B cell (primary cell): Measurements from ENCODE around the gene POU4F2. TPM values are rescaled to one million over a fixed set of nuclear protein-coding genes. Genes with fewer than 3 reads are reported as not detected.

Experiments
- ATAC-seq: fragments of 200-7000 bp; cut with Tn5 transposase; one replicate; pipeline ENCODE4 v1.10.0; 2021; ENCODE audit warnings: low read depth, mild to moderate bottlenecking, moderate number of reproducible peaks, moderate library complexity
- CTCF ChIA-PET: fragments of 350-600 bp; sonication (Branson Sonifier 250); formaldehyde crosslinking; loops from one replicate; lab custom pipeline; 2021; ENCODE audit warnings: antibody characterized with exemption, inconsistent platforms; lab: Charles Lee
- POLR2A ChIA-PET: fragments of 350-600 bp; sonication (Branson Sonifier 250); formaldehyde crosslinking; loops from one replicate; lab custom pipeline; 2021; ENCODE audit warnings: antibody characterized with exemption; lab: Charles Lee
- DNase-seq: peaks from one replicate; pipeline ENCODE4 v3.0.0; 2013
- H2AFZ ChIP-seq: 2 replicates; pipeline ENCODE4 v1.6.1; 2012; ENCODE audit warnings: mild to moderate bottlenecking, low read depth, low read length; ENCODE audit not compliant: insufficient read depth, poor library complexity, severe bottlenecking
- H3K27ac ChIP-seq, 2 donors: 1 replicate in 1 of 2; 2 replicates in 1 of 2; pipeline ENCODE4 v1.5.1; 2012 to 2013; ENCODE audit warnings: low read length in 2 of 2, mild to moderate bottlenecking in 2 of 2, moderate library complexity in 1 of 2
- H3K27me3 ChIP-seq, 4 experiments: fragments of 200-600 bp in 1 of 4; sonication (generic) in 1 of 4; replicated peaks in 1 of 4; 1 replicate in 2 of 4; 2 replicates in 2 of 4; pipeline versions ENCODE4 v1.6.1 to v1.7.0; 2013 to 2016; ENCODE audit warnings: low read length in 3 of 4, mild to moderate bottlenecking in 2 of 4, mixed read lengths in 1 of 4, moderate library complexity in 1 of 4; ENCODE audit not compliant: insufficient read depth in 4 of 4, control insufficient read depth in 3 of 4; ENCODE audit errors: control extremely low read depth in 1 of 4
- H3K36me3 ChIP-seq, 2 experiments: replicated peaks in 1 of 2; 1 replicate in 1 of 2; 2 replicates in 1 of 2; pipeline versions ENCODE4 v1.6.1 to v1.7.1; 2013; ENCODE audit warnings: low read length in 1 of 2; ENCODE audit not compliant: insufficient read depth in 2 of 2, control insufficient read depth in 1 of 2; ENCODE audit errors: control extremely low read depth in 1 of 2, extremely low read depth in 1 of 2
- H3K4me1 ChIP-seq, 2 donors: fragments of 200-600 bp in 1 of 2; sonication (generic) in 1 of 2; 1 replicate in 1 of 2; 2 replicates in 1 of 2; pipeline versions ENCODE4 v1.5.1 to v1.6.1; 2013 to 2017; ENCODE audit warnings: low read length in 2 of 2; ENCODE audit not compliant: control insufficient read depth in 2 of 2, insufficient read depth in 2 of 2
- H3K4me2 ChIP-seq: replicated peaks from 2 replicates; pipeline ENCODE3; 2012; ENCODE audit warnings: mild to moderate bottlenecking, low read depth, low read length; ENCODE audit not compliant: poor library complexity, severe bottlenecking
- H3K4me3 ChIP-seq, 5 experiments: fragments of 200-600 bp in 1 of 5; sonication (generic) in 1 of 5; 1 replicate in 3 of 5; 2 replicates in 2 of 5; pipeline versions ENCODE4 v1.5.1 to v1.7.0; 2011 to 2016; ENCODE audit warnings: low read length in 4 of 5, mild to moderate bottlenecking in 4 of 5, low read depth in 2 of 5, control low read depth in 1 of 5, moderate library complexity in 1 of 5; ENCODE audit not compliant: insufficient read depth in 1 of 5; ENCODE audit errors: control extremely low read depth in 1 of 5, extremely low read depth in 1 of 5
- H3K79me2 ChIP-seq: fragments of 200-600 bp; sonication (generic); one replicate; pipeline ENCODE4 v1.6.0; 2016; ENCODE audit warnings: low read length; ENCODE audit not compliant: control insufficient read depth, insufficient read depth
- H3K9ac ChIP-seq: fragments of 200-600 bp; sonication (generic); 2 replicates; pipeline ENCODE4 v1.6.1; 2017; ENCODE audit warnings: mild to moderate bottlenecking, low read length, moderate library complexity
- H3K9me3 ChIP-seq, 3 donors: one replicate each; pipeline versions ENCODE4 v1.6.1 to v1.7.1; 2013; ENCODE audit warnings: low read length in 2 of 3; ENCODE audit not compliant: control insufficient read depth in 2 of 3, insufficient read depth in 1 of 3; ENCODE audit errors: control extremely low read depth in 1 of 3
- H4K20me1 ChIP-seq: 2 replicates; pipeline ENCODE4 v1.6.0; 2012; ENCODE audit warnings: mild to moderate bottlenecking, low read length; ENCODE audit not compliant: insufficient read depth, control insufficient read depth, poor library complexity, severe bottlenecking
- H3K27ac Mint-ChIP-seq: one replicate; pipeline ENCODE4 v1.8.0; 2021; ENCODE audit warnings: mixed read lengths
- H3K27me3 Mint-ChIP-seq: one replicate; pipeline ENCODE4 v1.8.0; 2021; ENCODE audit warnings: mixed read lengths
- H3K4me1 Mint-ChIP-seq: one replicate; pipeline ENCODE4 v1.8.0; 2021; ENCODE audit warnings: mixed read lengths
- H3K4me3 Mint-ChIP-seq: one replicate; pipeline ENCODE4 v1.8.0; 2021; ENCODE audit warnings: mixed read lengths
- H3K9me3 Mint-ChIP-seq: one replicate; pipeline ENCODE4 v1.8.0; 2022; ENCODE audit warnings: mixed read lengths; ENCODE audit not compliant: insufficient read depth
- CTCF ChIP-seq: fragments of 200-600 bp; IDR thresholded peaks from one replicate; pipeline ENCODE4 v1.8.0; 2022; ENCODE audit warnings: antibody characterized with exemption, mild to moderate bottlenecking
- EZH2 ChIP-seq: IDR thresholded peaks from 2 replicates; pipeline ENCODE4 v1.6.1; 2012; ENCODE audit warnings: borderline replicate concordance, low read depth, mild to moderate bottlenecking, moderate library complexity, low read length; ENCODE audit not compliant: insufficient read depth, poor library complexity, severe bottlenecking
- WGBS: methylation state at CpG from one replicate; pipeline ENCODE4 v1.1.5; 2013; ENCODE audit warnings: missing lambda C conversion rate; ENCODE audit not compliant: insufficient coverage; 5-methylcytosine and 5-hydroxymethylcytosine counted together
- intact Hi-C: fragments of 100-400 bp; cut with micrococcal nuclease; formaldehyde crosslinking; loops from one replicate; pipeline ENCODE4 v1.10.0; 2022
- polyA plus RNA-seq: library from polyadenylated mRNA; depleted of rRNA; stranded (reverse); fragments of >200 nt; gene quantifications from 2 replicates; pipeline ENCODE4 v1.2.3, GENCODE V29; 2012
- total RNA-seq, 2 donors: library from RNA; stranded (reverse); fragments of 120-200 nt in 1 of 2; gene quantifications; 1 replicate in 1 of 2; 2 replicates in 1 of 2; pipeline versions ENCODE4 v1.2.3 to v1.2.4, GENCODE V29; 2013 to 2022

The POU4F2 gene
- total and polyA plus RNA-seq, 2 donors (not counting 1 experiment from before 2014, with no cell fraction given) = not detected

DNA sequence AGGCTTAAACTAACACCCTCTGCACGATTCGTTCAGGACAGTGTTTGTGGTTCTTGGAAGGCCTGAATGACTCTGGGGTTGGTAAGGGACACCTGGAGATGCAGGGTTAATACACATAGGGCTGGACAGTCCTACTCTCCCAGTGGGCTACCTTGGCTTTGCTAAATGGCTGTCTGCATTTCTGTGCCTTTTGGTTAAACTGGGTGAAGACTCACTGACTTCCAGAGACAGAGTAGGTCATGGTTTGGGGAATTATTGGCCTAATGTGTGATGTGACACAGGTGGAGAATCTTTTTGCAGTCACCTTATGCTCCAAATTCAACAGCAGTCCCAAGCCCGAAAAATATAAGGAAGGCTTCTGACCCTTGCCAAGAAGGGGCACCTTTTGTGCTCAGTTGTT, 10.5 kb downstream of the POU4F2 start:
- Histone ChIP-seq H3K4me2 (no peak overlapping the region), H3K27me3 (peaks cover 0 to 59% (median 42%) of the 10 kb centered on the region in 4 experiments), H3K36me3 (no peaks in the 10 kb centered on the region), H3K4me1 (no peaks in the 10 kb centered on the region), H3K9ac (no peak overlapping the region), H3K9me3 (peaks cover 0 to 10% (median 3%) of the 10 kb centered on the region in 3 donors), H4K20me1 (no peaks in the 10 kb centered on the region), H3K79me2 (no peaks in the 10 kb centered on the region), H3K27ac (no peak overlapping the region), H2AFZ (no peak overlapping the region), H3K4me3 (no peak overlapping the region)
- no peaks in the 10 kb centered on the region for H3K9me3 Mint-ChIP-seq
- ChIA-PET POLR2A (no interaction called here), CTCF (no interaction called here)
- H3K4me1 Mint-ChIP-seq = peaks cover 1% of the 10 kb centered on the region
- TF ChIP-seq CTCF = no peak
- no peak for TF ChIP-seq EZH2
- DNase-seq (no peak), ATAC-seq (no peak)
- no peak overlapping the region for H3K4me3 Mint-ChIP-seq
- H3K27me3 Mint-ChIP-seq = peaks cover 69% of the 10 kb centered on the region
- intact Hi-C loops = no loop called here
- 10% methylated on average over 2 of the region's 3 CpGs for WGBS
- no peak overlapping the region for H3K27ac Mint-ChIP-seq

- Mint-ChIP-seq H3K9me3 (no peaks in the 10 kb centered on the region), H3K27me3 (peaks cover 69% of the 10 kb centered on the region), H3K4me3 (no peak overlapping the region), H3K4me1 (peaks cover 7% of the 10 kb centered on the region), H3K27ac (no peak overlapping the region)
- H3K9me3 ChIP-seq = peaks cover 0 to 10% (median 0%) of the 10 kb centered on the region in 3 donors
- H3K9ac ChIP-seq = no peak overlapping the region
- no peak for DNase-seq
- ATAC-seq = no peak
- peaks cover 0 to 4% of the 10 kb centered on the region in 2 donors for H3K4me1 ChIP-seq
- intact Hi-C loops = no loop called here
- H4K20me1 ChIP-seq = no peaks in the 10 kb centered on the region
- no peak overlapping the region for H2AFZ ChIP-seq
- no peaks in the 10 kb centered on the region for H3K79me2 ChIP-seq
- H3K27me3 ChIP-seq = peaks cover 0 to 59% (median 42%) of the 10 kb centered on the region in 4 experiments
- POLR2A ChIA-PET = no interaction called here
- no peak overlapping the region for H3K4me3 ChIP-seq
- H3K4me2 ChIP-seq = no peak overlapping the region
- 0% methylated on average over 1 of the region's 4 CpGs for WGBS
- no peak overlapping the region for H3K27ac ChIP-seq
- TF ChIP-seq CTCF (no peak), EZH2 (no peak)
- H3K36me3 ChIP-seq = no peaks in the 10 kb centered on the region
- CTCF ChIA-PET = no interaction called here
These were observed 11.3 kb downstream of the POU4F2 start for GRCh38 chr4:146650034-146650433.
